BE2C (cell line): Measurements from ENCODE around the gene NAV2.

ENCODE experiments used
- DNase-seq: peaks from one replicate; pipeline ENCODE4 v3.0.0-alpha.2; 2020
- H3K27me3 ChIP-seq: fragments of 250-450 bp; sonication (Bioruptor Pico); 2 replicates; pipeline ENCODE4 v1.5.1; 2020; ENCODE audit warnings: mild to moderate bottlenecking
- H3K36me3 ChIP-seq: fragments of 250-450 bp; sonication (Bioruptor Pico); 2 replicates; pipeline ENCODE4 v1.5.1; 2020; ENCODE audit warnings: mild to moderate bottlenecking
- H3K4me1 ChIP-seq: fragments of 250-450 bp; sonication (Bioruptor Pico); 2 replicates; pipeline ENCODE4 v1.5.1; 2020
- H3K4me3 ChIP-seq: 2 replicates; pipeline ENCODE4 v1.5.1; 2011; ENCODE audit warnings: low read depth, low read length
- H3K9me3 ChIP-seq: fragments of 250-450 bp; sonication (Bioruptor Pico); 2 replicates; pipeline ENCODE4 v1.5.1; 2020
- CTCF ChIP-seq: IDR thresholded peaks from 2 replicates; pipeline ENCODE4 v1.5.1; 2012; ENCODE audit warnings: mild to moderate bottlenecking, low read depth, low read length

The NAV2 gene

GRCh38 chr11:20084921-20085814 lies 372.5 kb downstream of the NAV2 start:
- Histone ChIP-seq H3K36me3 (no peaks in the 10 kb centered on the region), H3K27me3 (no peaks in the 10 kb centered on the region), H3K4me3 (no peak overlapping the region), H3K9me3 (no peaks in the 10 kb centered on the region), H3K4me1 (no peaks in the 10 kb centered on the region)
- no peak for DNase-seq
- TF ChIP-seq CTCF: no peak

GRCh38 chr11:20085918-20086317 lies 373.3 kb downstream of the NAV2 start:
- TF ChIP-seq CTCF: no peak
- no peaks in the 10 kb centered on the region for H3K36me3 ChIP-seq

GRCh38 chr11:20087118-20087521 lies 374.5 kb downstream of the NAV2 start:
- Histone ChIP-seq H3K27me3 (no peaks in the 10 kb centered on the region), H3K4me1 (no peaks in the 10 kb centered on the region), H3K36me3 (no peaks in the 10 kb centered on the region), H3K4me3 (no peak overlapping the region), H3K9me3 (no peaks in the 10 kb centered on the region)
- no peak for TF ChIP-seq CTCF
- no peak for DNase-seq

More at GRCh38 chr11:20085918-20086317, 373.3 kb downstream of the NAV2 start:
- H3K4me1 ChIP-seq: no peaks in the 10 kb centered on the region
- H3K4me3 ChIP-seq: no peak overlapping the region
- no peaks in the 10 kb centered on the region for H3K27me3 ChIP-seq
- no peak for DNase-seq
- H3K9me3 ChIP-seq: no peaks in the 10 kb centered on the region

GRCh38 chr11:20088397-20089225 lies 376.0 kb downstream of the NAV2 start:
- no peak for DNase-seq
- TF ChIP-seq CTCF: no peak
- no peak overlapping the region for H3K4me3 ChIP-seq
- no peaks in the 10 kb centered on the region for H3K4me1 ChIP-seq
- H3K27me3 ChIP-seq: no peaks in the 10 kb centered on the region
- no peaks in the 10 kb centered on the region for H3K9me3 ChIP-seq
- no peaks in the 10 kb centered on the region for H3K36me3 ChIP-seq

- H3K4me3 ChIP-seq: no peak overlapping the region
- no peak for DNase-seq
- no peaks in the 10 kb centered on the region for H3K9me3 ChIP-seq
- no peaks in the 10 kb centered on the region for H3K36me3 ChIP-seq
- H3K27me3 ChIP-seq: no peaks in the 10 kb centered on the region
- H3K4me1 ChIP-seq: no peaks in the 10 kb centered on the region
- TF ChIP-seq CTCF: no peak
Observed at GRCh38 chr11:20089367-20089766, 376.7 kb downstream of the NAV2 start.
